Endometrial microvascular endothelial cells (primary cell): ENCODE data around the gene TBPL2. TPM values are rescaled to one million over a fixed set of nuclear protein-coding genes. Genes with fewer than 3 reads are reported as not detected.
"Not testable (repeated sequence)": the region's sequence is repeated elsewhere in the genome, so short reads cannot be mapped to it uniquely, and the experiment has no call there.

ENCODE experiments used
- in situ Hi-C: cut with HindIII; loops from 2 replicates; pipeline ENCODE4 v1.10.0; 2017; ENCODE audit warnings: low sequenced_read_pairs, low pct_unique_long_range_greater_than_20kb; ENCODE audit errors: inconsistent ontology term
- total RNA-seq: library from RNA; depleted of rRNA; stranded (reverse); fragments of >200 nt; gene quantifications from one replicate; pipeline ENCODE4 v1.2.3, GENCODE V29; 2015; ENCODE audit errors: inconsistent ontology term

TBPL2 gene
- total RNA-seq, 1 donor from 2014 or later: not detected

DNA sequence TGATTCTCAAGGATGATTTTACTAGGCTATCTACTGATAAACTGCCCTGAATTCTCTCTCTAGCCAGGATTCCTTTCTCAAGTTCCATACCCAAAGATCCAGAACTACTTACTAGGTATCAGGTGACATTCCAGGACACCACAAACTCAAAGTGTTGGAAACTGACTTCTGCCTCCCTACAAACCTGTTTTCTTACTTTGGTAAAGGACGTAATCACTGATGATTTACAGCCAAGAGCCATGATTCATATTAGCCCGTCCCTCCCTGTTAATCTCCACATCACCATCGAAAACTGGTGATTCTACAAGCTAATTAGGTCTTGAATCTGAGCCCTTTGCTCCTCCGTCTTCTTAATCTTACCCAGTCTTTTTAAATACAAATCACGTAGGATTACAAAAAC lies 27.7 kb downstream of the TBPL2 start:
- in situ Hi-C loops: no loop called here

DNA sequence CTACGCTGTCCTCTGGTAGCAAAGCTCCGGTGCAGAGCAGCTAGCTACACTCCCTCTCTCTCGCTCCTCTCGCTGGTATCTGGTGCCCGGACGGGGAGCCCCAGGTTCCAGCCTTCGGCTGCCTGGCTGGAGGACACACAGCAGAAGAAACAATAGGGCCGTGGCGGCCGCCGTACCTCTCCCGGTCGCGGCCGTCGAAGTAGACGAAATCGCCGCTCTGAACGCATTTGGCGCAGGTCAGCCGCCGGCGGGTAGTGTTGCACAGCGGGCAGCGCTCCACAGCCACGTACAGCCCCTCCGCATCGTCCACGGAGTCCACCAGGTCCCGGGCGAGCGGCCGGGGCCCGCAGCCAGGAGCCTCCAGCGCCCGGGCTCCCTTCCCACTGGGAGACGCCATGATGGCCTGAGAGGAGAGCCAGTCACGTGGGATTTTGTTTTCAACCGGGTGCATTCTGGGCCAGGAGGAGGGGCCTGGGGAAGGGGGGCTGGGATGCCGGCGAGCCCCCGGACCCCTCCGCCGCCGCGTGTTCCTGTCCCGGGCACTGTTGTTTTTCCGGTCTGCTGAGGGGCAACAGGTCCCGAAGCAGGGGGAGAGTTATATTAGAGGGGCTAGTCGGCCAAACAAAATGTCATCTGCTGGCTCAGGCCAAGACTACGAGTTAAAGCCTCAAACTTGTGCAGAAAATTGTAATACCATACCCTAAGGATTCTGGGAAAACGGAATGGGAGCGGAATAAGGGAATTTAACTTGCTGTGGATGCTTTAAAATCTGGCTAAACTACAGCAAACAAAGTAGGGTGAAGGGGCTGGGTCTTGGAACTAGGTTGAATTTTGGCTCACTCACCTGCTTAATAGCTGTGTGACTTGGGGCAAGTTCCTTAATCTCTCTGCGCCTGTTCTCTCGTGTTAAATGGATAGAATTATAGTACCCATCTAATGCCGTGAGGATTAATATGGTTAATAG lies 28.7 kb downstream of the TBPL2 start, which contains the start of gene ATG14:
Gene ATG14, minus strand, starts transcription at position 405 of the 964 bp plus-strand sequence. Its CDS starts 8 bp downstream, at position 397.
- in situ Hi-C loops: no loop called here

DNA sequence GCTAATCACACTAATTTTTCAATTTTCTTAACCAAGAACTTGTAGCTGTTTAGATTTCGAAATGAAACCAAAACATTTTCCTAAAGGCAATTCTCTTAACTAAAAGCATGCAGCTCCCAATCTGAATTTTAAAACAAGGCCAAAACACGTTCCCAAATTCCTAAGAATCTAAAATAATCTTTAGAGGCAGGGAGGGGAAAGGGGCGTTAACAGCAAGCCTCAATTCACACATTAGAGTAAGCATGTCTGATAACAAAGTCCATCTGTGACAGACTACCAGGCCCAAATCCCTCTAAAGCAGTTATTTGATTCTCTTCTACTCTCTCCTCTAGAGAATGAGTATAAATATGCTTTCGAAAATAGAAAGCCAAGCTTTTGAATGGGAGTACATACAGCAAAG lies 29.5 kb downstream of the TBPL2 start:
- in situ Hi-C loops: no loop called here

DNA sequence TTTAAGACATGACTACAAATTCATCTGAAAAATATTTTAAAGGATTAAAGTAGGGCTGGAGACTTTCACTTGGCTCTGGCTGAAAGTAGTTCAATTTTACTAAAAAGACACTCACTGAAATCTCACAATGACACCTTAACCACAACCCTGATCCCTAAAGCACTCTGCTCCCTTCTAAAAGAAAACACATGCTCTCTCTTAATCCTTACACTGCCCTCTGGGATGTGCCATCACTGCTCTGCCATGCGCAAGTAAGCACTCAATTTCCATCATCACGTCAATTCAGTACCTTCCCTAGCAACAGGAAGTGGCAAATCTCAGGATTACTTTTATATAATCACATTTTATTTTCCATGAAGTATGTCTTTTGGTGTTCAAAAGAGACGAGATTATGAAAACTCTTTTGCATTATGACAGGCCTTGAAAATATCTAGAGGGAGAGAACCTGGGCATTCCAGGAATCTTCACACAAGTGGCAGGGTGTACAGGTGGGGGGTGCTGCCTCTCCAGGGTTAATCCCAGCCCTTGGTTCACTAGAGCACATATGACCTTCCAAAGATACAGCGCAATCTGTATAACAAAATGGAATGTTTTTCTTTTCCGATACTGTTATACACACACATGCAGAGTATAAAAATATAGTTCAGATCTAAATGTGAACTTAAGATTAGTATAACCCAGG lies 36.1 kb downstream of the TBPL2 start:
- in situ Hi-C loops: no loop called here

DNA sequence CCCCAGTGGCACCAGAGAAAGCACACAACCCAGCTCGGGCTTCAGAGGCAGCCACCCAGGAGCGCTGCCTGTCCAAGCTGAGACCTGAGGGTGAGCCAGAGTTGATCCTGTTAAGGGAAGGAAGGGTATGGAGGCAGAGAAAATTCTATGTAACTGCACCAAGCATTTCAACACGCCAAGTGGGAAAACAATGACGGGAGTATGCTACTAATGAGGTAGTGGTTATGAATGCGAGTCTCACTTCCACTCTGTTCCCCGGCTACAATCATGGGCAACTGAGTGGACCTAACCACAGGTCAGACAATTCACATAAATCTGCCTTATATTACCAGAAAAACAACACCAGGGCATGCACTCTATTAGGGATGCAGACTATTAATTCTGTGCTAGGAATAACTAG lies 38.7 kb downstream of the TBPL2 start:
- in situ Hi-C loops: no loop called here

DNA sequence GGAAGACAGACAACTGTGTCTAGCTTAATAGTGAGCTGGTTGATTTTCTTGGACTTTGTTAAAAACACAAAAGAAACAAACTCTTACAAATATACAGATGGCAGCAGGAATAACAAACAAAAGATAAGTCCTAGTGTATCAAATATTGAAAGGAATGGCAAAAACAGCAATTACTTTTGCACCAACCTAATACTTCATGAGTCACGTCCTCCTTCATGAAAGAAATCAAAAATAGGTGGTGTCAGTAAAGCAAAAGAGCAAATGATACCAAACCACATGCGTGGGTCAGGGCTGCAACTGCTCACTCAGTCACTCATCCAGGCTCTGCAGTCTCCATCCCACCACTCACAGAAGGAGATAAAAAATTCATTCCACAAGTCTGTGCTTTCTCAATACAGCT lies 40.6 kb downstream of the TBPL2 start:
- in situ Hi-C loops: no loop called here

DNA sequence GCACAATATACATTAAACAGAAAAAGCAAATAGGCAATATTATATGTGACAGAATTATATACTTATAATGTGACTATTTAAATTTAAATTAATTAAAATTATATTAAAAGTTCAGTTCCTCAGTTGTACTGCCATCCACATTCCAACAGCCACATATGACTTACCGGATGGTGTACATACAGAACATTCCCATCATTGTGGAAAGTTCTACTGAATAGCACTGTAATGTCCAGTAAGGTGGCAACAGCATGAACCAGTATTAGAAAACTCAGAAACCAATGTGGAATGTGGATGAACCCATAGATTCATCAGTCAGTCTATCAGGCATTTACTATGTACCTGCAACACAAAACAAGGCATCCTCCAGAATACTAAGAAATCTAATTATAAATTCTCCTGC lies 41.2 kb downstream of the TBPL2 start:
- in situ Hi-C loops: no loop called here

DNA sequence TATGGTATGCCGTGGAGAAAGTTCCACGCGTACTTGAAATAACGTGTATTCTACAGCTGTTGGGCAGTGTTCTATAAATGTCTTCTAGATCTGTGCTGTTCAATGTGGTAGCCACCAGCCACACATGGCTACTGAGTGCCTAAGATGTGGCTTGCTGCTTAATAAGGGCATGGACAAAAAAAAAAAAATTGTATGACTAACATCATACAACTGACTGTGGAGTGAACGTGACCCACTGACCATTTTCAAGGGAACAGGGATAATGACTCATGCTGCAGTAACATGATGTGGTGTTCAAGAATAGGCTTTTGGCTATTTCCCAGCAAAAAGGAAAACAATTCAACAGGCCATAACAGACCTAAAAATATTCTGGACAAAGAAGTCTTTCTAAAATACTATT lies 41.7 kb downstream of the TBPL2 start:
- in situ Hi-C loops: no loop called here

DNA sequence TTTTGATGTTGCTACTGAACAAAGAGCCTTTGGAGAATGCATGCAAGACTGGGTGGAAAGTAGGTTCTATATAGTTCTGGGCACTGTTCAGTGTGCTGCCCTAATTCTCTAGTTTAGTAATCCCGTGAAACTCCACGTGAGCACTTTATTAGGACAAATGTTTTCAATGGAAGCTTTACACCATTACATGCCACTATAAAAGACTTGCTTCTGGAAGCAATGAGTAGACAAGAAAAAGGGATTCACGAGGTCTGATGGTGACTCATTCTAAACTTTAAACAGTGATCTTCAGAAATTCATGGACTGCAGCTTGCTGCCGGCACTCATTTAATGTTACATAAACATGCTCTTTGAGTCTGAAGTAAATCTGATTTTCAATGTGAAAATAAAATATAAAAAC lies 51.1 kb downstream of the TBPL2 start:
- in situ Hi-C loops: no loop called here

DNA sequence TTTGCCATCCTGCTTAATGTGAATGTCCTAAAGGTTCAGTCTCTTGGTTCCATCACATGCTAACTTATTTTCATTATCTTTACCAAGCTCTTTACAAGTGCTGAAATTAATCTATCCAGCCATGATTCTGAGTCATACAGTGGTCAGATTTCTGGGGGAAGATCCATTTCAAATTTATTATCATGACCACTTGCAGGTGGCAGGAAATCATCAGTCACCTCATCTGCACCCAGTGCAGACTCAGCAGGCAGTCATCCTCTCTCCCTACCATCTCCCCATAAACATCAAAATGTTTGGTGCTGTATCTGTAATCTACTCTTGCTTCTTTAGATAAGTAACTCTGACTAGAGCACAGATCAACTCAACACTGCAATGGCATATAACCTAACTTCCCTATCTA lies 52.3 kb downstream of the TBPL2 start:
- in situ Hi-C loops: no loop called here

DNA sequence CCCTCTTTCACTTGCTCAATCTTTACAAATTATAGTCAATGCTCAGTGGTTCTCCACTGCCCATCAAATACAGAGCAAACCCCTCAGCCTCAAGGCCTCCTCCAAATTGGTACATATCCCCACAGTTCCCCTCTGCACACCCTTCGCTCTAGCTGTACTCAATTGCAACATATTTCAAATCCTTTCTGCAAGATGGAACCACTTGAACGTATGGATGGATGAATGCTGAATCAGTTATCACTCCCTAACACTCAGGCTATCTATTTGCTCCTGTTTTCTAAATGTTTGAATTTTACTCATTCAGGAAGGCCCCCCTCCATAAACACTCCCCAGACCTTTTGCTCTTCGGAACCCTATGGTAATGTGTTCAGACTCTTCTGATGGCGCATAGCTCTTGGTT lies 53.3 kb downstream of the TBPL2 start:
- in situ Hi-C loops: no loop called here

DNA sequence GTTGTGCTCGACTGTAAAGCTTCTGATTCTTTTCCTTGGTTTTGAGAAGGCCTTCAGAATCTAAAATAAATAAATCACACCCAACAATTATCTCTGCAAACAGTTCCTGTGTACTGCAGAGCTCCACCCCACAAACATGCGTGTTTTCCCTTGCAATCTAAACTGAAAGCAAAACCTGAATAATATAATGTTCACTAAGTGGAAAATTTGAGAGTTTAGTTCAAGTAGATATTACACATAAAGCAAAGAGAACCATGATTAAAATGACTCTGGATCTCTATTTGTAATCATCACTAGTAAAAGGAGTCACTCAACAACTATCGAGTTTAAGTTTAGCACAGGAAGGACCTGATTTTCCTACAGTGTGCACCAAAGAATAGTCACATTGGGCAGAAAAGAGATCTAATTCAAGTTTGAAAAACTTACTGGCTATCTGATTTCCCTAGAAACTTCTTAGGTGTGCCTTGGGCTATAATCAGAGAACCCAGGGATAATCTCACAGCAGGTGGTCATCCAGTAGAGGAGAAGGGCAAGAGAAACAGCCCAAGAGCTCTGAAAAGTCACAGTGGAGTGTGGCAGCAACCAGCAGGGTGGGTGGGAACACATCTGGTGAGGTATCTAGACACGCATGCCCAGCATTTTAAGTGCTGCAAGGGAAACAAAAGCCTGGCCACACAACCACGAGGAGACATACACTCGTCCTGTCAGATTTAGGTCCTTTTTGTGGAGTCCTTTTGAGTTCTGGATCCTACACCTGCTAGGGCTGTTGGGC lies 54.2 kb downstream of the TBPL2 start:
- in situ Hi-C loops: no loop called here

DNA sequence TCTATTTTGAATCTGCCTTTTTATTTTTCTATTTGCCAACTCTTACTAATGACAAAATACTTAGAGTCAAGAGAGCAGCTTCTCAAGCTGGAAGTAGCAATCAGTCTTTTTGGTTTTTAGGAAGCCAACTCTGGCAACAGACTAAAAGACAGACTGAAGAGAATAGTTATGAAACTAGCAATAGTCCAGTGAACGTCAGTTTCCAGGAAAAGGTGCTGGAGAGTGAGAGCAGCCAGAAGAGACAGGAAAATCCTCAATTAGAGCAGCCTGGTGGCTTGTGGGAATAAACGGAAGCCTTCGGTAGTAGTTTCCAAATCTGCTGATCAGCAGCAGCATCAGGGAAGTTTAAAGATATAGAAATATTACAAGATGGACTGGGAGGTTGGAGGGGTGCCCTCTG lies 55.9 kb downstream of the TBPL2 start:
- in situ Hi-C loops: no loop called here

DNA sequence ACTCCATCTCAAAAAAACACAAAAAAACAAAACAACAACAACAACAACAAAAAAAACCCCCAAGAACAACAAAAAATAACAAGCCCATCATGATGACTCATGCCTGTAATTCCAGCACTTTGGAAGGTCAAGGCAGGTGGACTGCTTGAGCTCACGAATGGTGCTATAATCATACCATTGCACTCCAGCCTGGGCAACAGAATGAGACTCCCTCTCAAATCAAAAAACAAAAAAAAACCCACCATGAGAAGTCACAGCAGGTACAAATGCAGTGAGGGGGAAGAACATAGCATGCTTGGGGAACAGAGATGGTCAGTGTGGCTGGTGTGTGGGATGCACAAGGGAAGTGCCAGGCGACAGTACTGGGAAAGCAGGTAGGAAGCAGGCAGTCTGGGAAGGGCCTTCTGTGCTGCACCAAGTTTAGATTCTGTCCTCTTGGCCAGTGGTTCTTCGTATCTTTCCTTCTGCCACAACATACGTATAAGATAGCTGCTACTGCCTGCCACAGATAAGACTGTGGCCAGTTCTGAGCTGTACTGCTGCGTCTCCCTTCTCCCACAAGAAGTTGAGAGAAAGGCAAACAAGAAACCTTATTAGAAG lies 56.8 kb downstream of the TBPL2 start:
- in situ Hi-C loops: no loop called here

DNA sequence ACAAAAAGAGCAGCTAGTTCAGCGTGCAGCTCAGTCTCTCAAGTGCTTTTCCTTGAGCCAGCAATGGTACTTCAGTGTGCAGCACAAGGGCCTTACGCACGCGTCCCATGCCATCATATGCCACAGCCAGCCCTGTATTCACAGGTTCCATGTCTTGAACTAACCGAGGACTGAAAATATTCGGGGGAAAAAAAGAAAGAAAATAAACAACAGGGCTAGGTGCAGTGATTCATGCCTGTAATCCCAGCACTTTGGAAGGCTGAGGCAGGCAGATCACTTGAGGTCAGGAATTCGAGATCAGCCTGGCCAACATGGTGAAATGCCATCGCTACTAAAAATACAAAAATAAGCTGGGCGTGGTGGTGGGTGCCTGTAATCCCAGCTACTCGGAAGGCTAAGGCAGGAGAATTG lies 57.4 kb downstream of the TBPL2 start:
- in situ Hi-C loops: not testable (repeated sequence)

DNA sequence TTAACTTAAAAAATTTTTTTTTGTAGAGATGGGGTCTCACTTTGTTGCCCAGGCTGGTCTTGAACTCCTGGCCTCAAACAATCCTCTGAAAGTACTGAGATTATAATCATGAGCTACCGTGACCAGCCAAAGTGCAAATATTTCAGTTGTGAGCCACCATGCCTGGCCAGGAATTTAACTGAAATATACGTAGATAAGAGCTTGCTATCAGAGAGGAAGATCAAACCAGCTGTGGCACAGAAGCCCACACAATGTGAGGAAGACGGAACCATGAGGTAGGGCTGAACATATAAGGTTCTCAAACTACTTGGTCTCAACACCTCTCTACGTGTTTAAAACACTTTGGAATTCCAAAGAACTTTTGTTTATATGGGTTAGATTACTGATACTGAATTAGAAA lies 57.9 kb downstream of the TBPL2 start:
- in situ Hi-C loops: no loop called here

DNA sequence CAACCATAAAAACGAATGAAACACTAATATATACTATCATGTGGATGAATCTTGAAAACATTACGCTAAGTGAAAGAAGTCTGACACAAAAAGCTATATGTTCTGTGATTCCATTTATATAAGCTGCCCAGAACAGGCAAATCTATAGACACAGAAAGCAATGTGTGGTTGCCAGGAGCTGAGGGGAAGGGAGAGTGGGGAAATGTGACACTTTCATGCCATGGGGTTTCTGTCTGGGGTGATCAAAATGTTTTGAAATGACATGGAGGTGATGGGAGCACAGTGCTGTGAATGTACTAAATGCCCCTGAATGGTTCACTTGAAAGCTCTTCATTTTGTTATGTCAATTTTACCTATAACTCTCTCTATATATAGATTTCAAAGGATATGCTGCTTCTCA lies 58.9 kb downstream of the TBPL2 start:
- in situ Hi-C loops: no loop called here

DNA sequence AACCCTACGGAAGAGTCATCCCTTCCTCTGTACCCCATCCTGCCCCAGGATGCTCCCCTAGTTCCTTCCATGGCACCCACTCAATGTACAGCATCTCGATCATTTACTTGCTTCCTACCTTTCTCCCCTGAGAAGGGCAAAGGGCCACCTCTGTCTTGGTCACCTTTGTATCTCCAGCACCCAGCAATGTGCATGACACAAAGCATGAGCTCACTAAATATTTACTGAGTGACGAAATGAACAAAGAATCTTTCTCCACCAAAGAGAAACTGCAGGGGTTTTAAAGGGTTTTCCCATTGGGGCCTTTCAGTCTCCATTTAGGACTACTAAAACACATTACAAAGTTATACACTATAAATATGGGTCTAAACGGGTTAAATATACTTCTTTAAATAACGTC lies 59.4 kb downstream of the TBPL2 start:
- in situ Hi-C loops: no loop called here

DNA sequence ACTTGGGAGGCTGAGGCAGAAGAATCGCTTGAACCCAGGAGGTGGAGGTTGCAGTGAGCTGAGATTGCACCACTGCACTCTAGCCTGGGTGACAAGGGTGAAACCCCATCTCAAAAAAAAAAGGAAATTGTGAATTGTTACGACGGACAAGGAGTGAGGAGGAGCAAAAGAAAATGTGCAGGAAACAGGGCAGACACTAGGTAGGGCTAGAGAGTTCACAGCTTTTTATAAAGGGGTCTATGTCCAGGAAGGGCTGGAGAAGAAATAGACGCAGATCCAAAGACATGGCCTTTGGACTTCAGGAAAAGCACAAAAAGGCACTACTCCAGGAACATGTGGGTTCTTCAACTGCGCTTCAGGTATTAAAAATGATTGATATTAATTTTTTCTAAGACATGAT lies 63.2 kb downstream of the TBPL2 start:
- in situ Hi-C loops: no loop called here
